ENCODE measurements around the gene MKRN2OS.

Gene MKRN2OS

GRCh38 chr3:12579905-12580304 is 34.6 kb upstream of the MKRN2OS start:
- ChIA-PET POLR2A (no interaction called here), CTCF (no interaction called here)

GRCh38 chr3:12579456-12579855 is 34.2 kb upstream of the MKRN2OS start:
- TF ChIP-seq CTCF (IDR thresholded peaks at IDR 0.05; ENCODE audit: control extremely low read depth, extremely low read depth, low read depth, missing control alignments) = no peak
- POLR2A ChIA-PET = no interaction called here
- CTCF ChIA-PET = interaction anchor here (1.5 kb wide), 1 partner anchor 10 kb away, joined by 4 read pairs; no protein-coding TSS in a partner anchor
- no peak for DNase-seq (ENCODE audit: extremely low spot score)

More at GRCh38 chr3:12579905-12580304, 34.6 kb upstream of the MKRN2OS start:
- TF ChIP-seq CTCF (IDR thresholded peaks at IDR 0.05; ENCODE audit: control extremely low read depth, extremely low read depth, low read depth, missing control alignments) = no peak
- no peak for DNase-seq (ENCODE audit: extremely low spot score)

- ChIA-PET POLR2A (no interaction called here), CTCF (interaction anchor here (1.5 to 2.5 kb wide), 2 partner anchors 9 to 18 kb away, joined by 4 to 6 read pairs; no protein-coding TSS in a partner anchor)
- no peak for DNase-seq (ENCODE audit: extremely low spot score)
- TF ChIP-seq CTCF (IDR thresholded peaks at IDR 0.05; ENCODE audit: control extremely low read depth, extremely low read depth, low read depth, missing control alignments) = no peak
Measured at GRCh38 chr3:12578742-12579141, 33.4 kb upstream of the MKRN2OS start.

- CTCF ChIA-PET = interaction anchor here (1.3 to 2.5 kb wide), 2 partner anchors 16 to 20 kb away, joined by 3 to 6 read pairs; no protein-coding TSS in a partner anchor
- POLR2A ChIA-PET = no interaction called here
- TF ChIP-seq CTCF (IDR thresholded peaks at IDR 0.05; ENCODE audit: control extremely low read depth, extremely low read depth, low read depth, missing control alignments) = no peak
- no peak for DNase-seq (ENCODE audit: extremely low spot score)
Measured at GRCh38 chr3:12577379-12577778, 32.1 kb upstream of the MKRN2OS start.

- DNase-seq (ENCODE audit: extremely low spot score) = no peak
- ChIA-PET POLR2A (interaction anchor here (0.5 kb wide), 1 partner anchor 22 kb away, joined by 3 read pairs; no protein-coding TSS in a partner anchor), CTCF (interaction anchor here (2.0 to 2.1 kb wide), 2 partner anchors 10 to 16 kb away, joined by 4 to 5 read pairs; no protein-coding TSS in a partner anchor)
- no peak for TF ChIP-seq CTCF (IDR thresholded peaks at IDR 0.05; ENCODE audit: control extremely low read depth, extremely low read depth, low read depth, missing control alignments)
Measured at GRCh38 chr3:12574661-12575060, 29.4 kb upstream of the MKRN2OS start.

- CTCF ChIA-PET = interaction anchor here (2.1 kb wide), 1 partner anchor 11 kb away, joined by 5 read pairs; no protein-coding TSS in a partner anchor
Measured at GRCh38 chr3:12574131-12574530, 28.8 kb upstream of the MKRN2OS start.

More at GRCh38 chr3:12574131-12574530, 28.8 kb upstream of the MKRN2OS start:
- no peak for DNase-seq (ENCODE audit: extremely low spot score)
- POLR2A ChIA-PET = no interaction called here
- no peak for TF ChIP-seq CTCF (IDR thresholded peaks at IDR 0.05; ENCODE audit: control extremely low read depth, extremely low read depth, low read depth, missing control alignments)
